Hepatocyte (in vitro differentiated cells): Measurements from ENCODE around the gene GIMAP8. TPM values are rescaled to one million over a fixed set of nuclear protein-coding genes. Genes with fewer than 3 reads are reported as not detected.

Experiments used
- DNase-seq: peaks from one replicate; pipeline ENCODE4 v3.0.0-alpha.2; 2016; ENCODE audit warnings: low spot score
- H2AFZ ChIP-seq: fragments of 200-600 bp; sonication (generic); 2 replicates; pipeline ENCODE4 v1.6.0; 2016; ENCODE audit warnings: antibody characterized with exemption, mild to moderate bottlenecking
- H3K27ac ChIP-seq: fragments of 200-600 bp; sonication (generic); 2 replicates; pipeline ENCODE4 v1.5.1; 2016; ENCODE audit warnings: mild to moderate bottlenecking
- H3K27me3 ChIP-seq: fragments of 200-600 bp; sonication (generic); 2 replicates; pipeline ENCODE4 v1.6.1; 2016
- H3K36me3 ChIP-seq: fragments of 200-600 bp; sonication (generic); replicated peaks from 2 replicates; pipeline ENCODE4 v1.5.1; 2016; ENCODE audit warnings: low read depth; ENCODE audit not compliant: insufficient read depth
- H3K4me1 ChIP-seq: fragments of 200-600 bp; sonication (generic); 2 replicates; pipeline ENCODE4 v1.5.1; 2016; ENCODE audit warnings: mild to moderate bottlenecking, moderate library complexity; ENCODE audit not compliant: insufficient read depth
- H3K4me2 ChIP-seq: fragments of 200-600 bp; sonication (generic); 2 replicates; pipeline ENCODE4 v1.6.0; 2016
- H3K4me3 ChIP-seq: fragments of 200-600 bp; sonication (generic); 2 replicates; pipeline ENCODE4 v1.5.1; 2016; ENCODE audit warnings: mild to moderate bottlenecking
- H3K79me2 ChIP-seq: fragments of 200-600 bp; sonication (generic); 2 replicates; pipeline ENCODE4 v1.6.0; 2017; ENCODE audit warnings: mild to moderate bottlenecking
- H3K9me2 ChIP-seq: fragments of 200-600 bp; sonication (generic); replicated peaks from 2 replicates; pipeline ENCODE4 v1.6.0; 2017; ENCODE audit warnings: mild to moderate bottlenecking; ENCODE audit not compliant: insufficient read depth
- H3K9me3 ChIP-seq: fragments of 200-600 bp; sonication (generic); 2 replicates; pipeline ENCODE4 v1.5.1; 2016; ENCODE audit warnings: low read depth, mild to moderate bottlenecking
- H4K20me1 ChIP-seq: fragments of 200-600 bp; sonication (generic); 2 replicates; pipeline ENCODE4 v1.6.0; 2016; ENCODE audit warnings: mild to moderate bottlenecking; ENCODE audit not compliant: insufficient read depth, poor library complexity, severe bottlenecking
- EZH2 ChIP-seq: fragments of 200-600 bp; sonication (generic); IDR thresholded peaks from 2 replicates; pipeline ENCODE4 v1.6.1; 2016; ENCODE audit warnings: antibody characterized with exemption, mild to moderate bottlenecking, borderline replicate concordance
- EZH2phosphoT487 ChIP-seq: fragments of 200-600 bp; sonication (generic); IDR thresholded peaks from one replicate; pipeline ENCODE4 v1.6.1; 2018; ENCODE audit warnings: antibody characterized with exemption, mild to moderate bottlenecking, low read depth, moderate library complexity; ENCODE audit not compliant: unreplicated experiment, severe bottlenecking
- WGBS: methylation state at CpG from one replicate; pipeline ENCODE4 v1.1.6; 2016; ENCODE audit warnings: low lambda C conversion rate; ENCODE audit errors: missing lambda C conversion rate; 5-methylcytosine and 5-hydroxymethylcytosine counted together
- polyA plus RNA-seq: library from polyadenylated mRNA; unstranded; fragments of >200 nt; fragmentation: Nextera tagmentation; extraction: Ambion mirVana; gene quantifications from 2 replicates; pipeline ENCODE4 v1.2.1, GENCODE V29; 2016
- total RNA-seq: library from RNA; depleted of rRNA; stranded (reverse); fragments of >200 nt; gene quantifications from 2 replicates; pipeline ENCODE4 v1.2.3, GENCODE V29; 2014
- TF ChIP-seq, protein P1 (sequence below): fragments of 200-600 bp; sonication (generic); IDR thresholded peaks from 2 replicates; pipeline ENCODE4 v1.5.1; 2016; ENCODE audit warnings: antibody characterized with exemption, mild to moderate bottlenecking; ENCODE audit not compliant: poor library complexity

GIMAP8 gene
- total and polyA plus RNA-seq, 2 experiments from 2014 or later, result 0.10 TPM; not detected in 1

DNA sequence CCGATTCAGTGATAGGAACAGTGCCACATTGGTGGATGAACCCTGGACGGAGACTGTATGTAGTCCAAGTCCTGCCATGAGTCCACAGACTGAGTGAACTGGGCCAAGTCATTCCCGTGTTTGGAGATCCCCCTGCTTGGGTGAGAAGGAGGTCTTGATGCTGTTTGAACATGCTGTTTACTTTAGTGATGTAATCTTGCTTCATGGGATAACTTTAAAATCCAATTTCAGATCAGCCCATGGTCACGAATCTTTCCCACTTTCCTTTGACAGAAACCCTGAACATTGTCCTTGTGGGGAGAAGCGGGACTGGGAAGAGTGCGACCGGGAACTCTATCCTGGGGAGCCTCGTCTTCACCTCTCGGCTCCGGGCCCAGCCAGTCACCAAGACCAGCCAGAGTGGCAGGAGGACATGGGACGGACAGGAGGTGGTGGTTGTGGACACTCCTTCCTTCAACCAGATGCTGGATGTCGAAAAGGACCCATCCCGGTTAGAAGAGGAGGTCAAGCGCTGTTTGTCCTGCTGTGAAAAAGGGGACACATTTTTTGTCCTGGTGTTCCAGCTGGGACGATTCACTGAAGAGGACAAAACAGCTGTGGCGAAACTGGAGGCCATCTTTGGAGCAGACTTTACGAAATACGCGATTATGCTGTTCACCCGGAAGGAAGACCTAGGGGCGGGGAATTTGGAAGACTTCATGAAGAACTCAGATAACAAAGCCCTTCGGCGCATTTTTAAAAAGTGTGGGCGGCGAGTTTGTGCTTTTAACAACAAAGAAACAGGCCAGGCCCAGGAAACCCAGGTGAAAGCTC is 26.6 kb downstream of the GIMAP8 start:
- H4K20me1 ChIP-seq, result no peaks in the 10 kb centered on the region
- TF ChIP-seq, protein P1, sequence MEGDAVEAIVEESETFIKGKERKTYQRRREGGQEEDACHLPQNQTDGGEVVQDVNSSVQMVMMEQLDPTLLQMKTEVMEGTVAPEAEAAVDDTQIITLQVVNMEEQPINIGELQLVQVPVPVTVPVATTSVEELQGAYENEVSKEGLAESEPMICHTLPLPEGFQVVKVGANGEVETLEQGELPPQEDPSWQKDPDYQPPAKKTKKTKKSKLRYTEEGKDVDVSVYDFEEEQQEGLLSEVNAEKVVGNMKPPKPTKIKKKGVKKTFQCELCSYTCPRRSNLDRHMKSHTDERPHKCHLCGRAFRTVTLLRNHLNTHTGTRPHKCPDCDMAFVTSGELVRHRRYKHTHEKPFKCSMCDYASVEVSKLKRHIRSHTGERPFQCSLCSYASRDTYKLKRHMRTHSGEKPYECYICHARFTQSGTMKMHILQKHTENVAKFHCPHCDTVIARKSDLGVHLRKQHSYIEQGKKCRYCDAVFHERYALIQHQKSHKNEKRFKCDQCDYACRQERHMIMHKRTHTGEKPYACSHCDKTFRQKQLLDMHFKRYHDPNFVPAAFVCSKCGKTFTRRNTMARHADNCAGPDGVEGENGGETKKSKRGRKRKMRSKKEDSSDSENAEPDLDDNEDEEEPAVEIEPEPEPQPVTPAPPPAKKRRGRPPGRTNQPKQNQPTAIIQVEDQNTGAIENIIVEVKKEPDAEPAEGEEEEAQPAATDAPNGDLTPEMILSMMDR, result no peak
- TF ChIP-seq EZH2phosphoT487 (no peak), EZH2 (no peak)
- no peaks in the 10 kb centered on the region for H3K9me3 ChIP-seq
- no peak overlapping the region for H3K4me2 ChIP-seq
- DNase-seq, result no peak
- H3K79me2 ChIP-seq, result no peaks in the 10 kb centered on the region
- no peak overlapping the region for H3K27ac ChIP-seq
- no peak overlapping the region for H2AFZ ChIP-seq
- no peak overlapping the region for H3K4me3 ChIP-seq
- H3K36me3 ChIP-seq, result no peaks in the 10 kb centered on the region
- no peaks in the 10 kb centered on the region for H3K27me3 ChIP-seq
- H3K4me1 ChIP-seq, result no peaks in the 10 kb centered on the region
- 91% methylated on average over 25 of the region's 25 CpGs for WGBS
- H3K9me2 ChIP-seq, result no peaks in the 10 kb centered on the region

DNA sequence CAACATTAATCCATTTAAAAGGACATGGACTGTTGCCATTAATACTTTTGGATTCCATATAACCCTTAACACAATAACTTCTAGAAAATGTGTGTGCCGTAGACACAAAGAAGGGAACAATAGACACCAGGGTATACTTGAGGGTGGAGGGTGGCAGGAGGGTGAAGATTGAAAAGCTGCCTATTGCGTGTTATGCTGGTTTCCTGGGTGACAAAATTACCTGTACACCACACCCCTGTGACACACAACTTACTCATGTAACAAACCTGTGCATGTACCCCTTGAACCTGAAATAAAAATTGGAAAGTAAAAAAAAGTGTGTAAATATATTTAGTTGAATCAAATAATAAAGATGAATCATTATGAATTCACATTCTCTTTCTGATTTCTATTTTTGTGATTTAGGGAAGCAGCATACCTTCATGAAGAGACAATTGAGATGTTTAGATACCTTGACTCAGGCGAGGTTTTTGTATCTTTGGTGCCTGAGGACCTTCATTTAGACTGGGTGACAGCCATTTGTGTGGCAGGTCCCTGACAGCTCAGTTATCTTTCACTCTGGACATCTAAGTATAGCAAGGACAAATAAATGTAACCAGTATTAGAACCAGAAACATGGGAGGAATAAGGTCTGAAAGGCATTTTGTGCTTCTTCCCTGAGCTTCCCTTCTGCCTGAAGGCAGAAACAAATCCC is 28.7 kb downstream of the GIMAP8 start:
- Histone ChIP-seq H2AFZ (no peak overlapping the region), H3K9me3 (no peaks in the 10 kb centered on the region), H3K36me3 (no peaks in the 10 kb centered on the region), H3K27ac (no peak overlapping the region), H3K4me1 (no peaks in the 10 kb centered on the region), H3K27me3 (no peaks in the 10 kb centered on the region), H4K20me1 (no peaks in the 10 kb centered on the region), H3K79me2 (no peaks in the 10 kb centered on the region), H3K4me3 (no peak overlapping the region), H3K4me2 (no peak overlapping the region), H3K9me2 (no peaks in the 10 kb centered on the region)
- TF ChIP-seq EZH2, result no peak
- no peak for DNase-seq
- 73% methylated on average over 3 of the region's 3 CpGs for WGBS

DNA sequence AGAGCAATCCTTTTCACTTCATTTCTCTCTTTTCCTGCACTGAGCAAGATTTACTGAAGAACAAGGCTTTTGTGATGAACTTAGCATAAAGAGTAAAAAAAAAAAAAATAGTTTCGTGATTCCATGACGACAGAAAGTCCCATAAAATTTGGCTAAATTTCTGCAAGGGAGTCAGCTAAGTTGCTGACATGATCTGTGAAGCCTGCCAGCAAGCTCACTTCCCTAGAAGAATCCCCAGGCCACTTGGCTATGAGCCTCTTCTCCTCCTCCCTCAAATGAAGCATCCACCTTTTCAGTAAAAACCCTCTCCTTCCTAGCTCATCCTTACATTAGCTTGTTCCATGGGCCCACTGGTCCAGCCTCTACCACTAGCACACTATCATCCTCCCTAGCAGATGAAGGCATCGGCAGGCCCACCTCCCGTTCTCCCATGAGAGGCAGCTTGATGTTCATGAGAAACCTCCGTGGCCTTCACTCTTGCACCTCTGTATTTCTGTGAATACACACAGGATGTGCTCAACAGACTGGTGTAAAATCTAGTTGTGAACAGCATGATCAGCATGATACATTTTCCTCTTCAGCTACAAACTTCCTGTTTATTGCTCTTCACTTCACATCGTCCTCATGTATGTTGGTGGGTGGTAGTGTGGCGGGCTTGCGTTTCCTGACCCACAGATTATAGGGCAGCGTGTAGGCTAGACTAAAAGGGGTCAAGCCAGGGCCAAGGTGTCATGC is 30.9 kb downstream of the GIMAP8 start:
- H4K20me1 ChIP-seq, result no peaks in the 10 kb centered on the region
- TF ChIP-seq EZH2 (no peak), EZH2phosphoT487 (no peak)
- TF ChIP-seq, protein P1, result no peak
- H3K9me2 ChIP-seq, result no peaks in the 10 kb centered on the region
- no peak overlapping the region for H3K4me2 ChIP-seq
- H3K27ac ChIP-seq, result no peak overlapping the region
- no peak overlapping the region for H2AFZ ChIP-seq
- no peak overlapping the region for H3K4me3 ChIP-seq
- no peaks in the 10 kb centered on the region for H3K9me3 ChIP-seq
- DNase-seq, result no peak
- no peaks in the 10 kb centered on the region for H3K27me3 ChIP-seq
- no peaks in the 10 kb centered on the region for H3K4me1 ChIP-seq
- H3K79me2 ChIP-seq, result no peaks in the 10 kb centered on the region
- WGBS, result 90% methylated on average over 9 of the region's 9 CpGs
- H3K36me3 ChIP-seq, result no peaks in the 10 kb centered on the region
